HG03442 (cell line): ENCODE data around the gene ATP6V1E1.

Experiments used
- ATAC-seq: cut with Tn5 transposase; IDR thresholded peaks from one replicate; pipeline ENCODE4 v1.9.1; 2021; ENCODE audit warnings: mild to moderate bottlenecking, moderate library complexity; ENCODE audit not compliant: unreplicated experiment

ATP6V1E1 gene

DNA sequence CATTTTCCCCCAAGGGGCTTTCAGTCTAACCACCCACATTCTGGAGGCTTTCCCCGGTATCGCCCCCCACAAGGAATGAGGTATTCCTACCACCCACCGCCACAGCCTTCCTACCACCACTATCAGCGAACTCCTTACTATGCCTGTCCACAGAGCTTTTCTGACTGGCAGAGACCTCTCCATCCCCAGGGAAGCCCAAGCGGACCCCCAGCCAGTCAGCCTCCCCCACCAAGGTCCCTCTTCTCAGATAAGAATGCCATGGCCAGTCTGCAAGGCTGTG is 79.9 kb downstream of the ATP6V1E1 start:
- ATAC-seq, result no peak

GRCh38 chr22:17548010-17548755 is 80.4 kb downstream of the ATP6V1E1 start:
- no peak for ATAC-seq

DNA sequence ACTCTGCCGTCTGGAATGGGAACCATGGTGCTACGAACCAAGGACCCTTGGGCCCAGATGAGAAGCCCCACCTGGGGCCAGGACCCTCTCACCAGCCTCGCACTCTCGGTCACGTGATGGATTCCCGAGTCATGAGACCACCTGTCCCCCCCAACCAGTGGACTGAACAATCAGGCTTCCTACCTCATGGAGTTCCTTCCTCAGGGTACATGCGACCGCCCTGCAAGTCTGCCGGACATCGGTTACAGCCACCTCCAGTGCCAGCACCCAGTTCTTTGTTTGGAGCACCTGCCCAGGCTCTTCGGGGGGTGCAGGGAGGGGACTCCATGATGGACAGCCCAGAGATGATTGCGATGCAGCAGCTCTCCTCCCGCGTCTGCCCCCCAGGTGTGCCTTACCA is 86.1 kb downstream of the ATP6V1E1 start:
- ATAC-seq, result no peak
